ENCODE results near the gene TRAK1.

Gene TRAK1

GRCh38 chr3:42198709-42199108, 107.6 kb downstream of the TRAK1 start:
- TF ChIP-seq, protein P1, sequence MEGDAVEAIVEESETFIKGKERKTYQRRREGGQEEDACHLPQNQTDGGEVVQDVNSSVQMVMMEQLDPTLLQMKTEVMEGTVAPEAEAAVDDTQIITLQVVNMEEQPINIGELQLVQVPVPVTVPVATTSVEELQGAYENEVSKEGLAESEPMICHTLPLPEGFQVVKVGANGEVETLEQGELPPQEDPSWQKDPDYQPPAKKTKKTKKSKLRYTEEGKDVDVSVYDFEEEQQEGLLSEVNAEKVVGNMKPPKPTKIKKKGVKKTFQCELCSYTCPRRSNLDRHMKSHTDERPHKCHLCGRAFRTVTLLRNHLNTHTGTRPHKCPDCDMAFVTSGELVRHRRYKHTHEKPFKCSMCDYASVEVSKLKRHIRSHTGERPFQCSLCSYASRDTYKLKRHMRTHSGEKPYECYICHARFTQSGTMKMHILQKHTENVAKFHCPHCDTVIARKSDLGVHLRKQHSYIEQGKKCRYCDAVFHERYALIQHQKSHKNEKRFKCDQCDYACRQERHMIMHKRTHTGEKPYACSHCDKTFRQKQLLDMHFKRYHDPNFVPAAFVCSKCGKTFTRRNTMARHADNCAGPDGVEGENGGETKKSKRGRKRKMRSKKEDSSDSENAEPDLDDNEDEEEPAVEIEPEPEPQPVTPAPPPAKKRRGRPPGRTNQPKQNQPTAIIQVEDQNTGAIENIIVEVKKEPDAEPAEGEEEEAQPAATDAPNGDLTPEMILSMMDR (conservative IDR thresholded peaks at IDR 0.05; ENCODE audit: low read length), result no peak
- H3K4me3 ChIP-seq (ENCODE audit: low read length), result no peak overlapping the region
- DNase-seq (ENCODE audit: low read depth), result no peak

DNA sequence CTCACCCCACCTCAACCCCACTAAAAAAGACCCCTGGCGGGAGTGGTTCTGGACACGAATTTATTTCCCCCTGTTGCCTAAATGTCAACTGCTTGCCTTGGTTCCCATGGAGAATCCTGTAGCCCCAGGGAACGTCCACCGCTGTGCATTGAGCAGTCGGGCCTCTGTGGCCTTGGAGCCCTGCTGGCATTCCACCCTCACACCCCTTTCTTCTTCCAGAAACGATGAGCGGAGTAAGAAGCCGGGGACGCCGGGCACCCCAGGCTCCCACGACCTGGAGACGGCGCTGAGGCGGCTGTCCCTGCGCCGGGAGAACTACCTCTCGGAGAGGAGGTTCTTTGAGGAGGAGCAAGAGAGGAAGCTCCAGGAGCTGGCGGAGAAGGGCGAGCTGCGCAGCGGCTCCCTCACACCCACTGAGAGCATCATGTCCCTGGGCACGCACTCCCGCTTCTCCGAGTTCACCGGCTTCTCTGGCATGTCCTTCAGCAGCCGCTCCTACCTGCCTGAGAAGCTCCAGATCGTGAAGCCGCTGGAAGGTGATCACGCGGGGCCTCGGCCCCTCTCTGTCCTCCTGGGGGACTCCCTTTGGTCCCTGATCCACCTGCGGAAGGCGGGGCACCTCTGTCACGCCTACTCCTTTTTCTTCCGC, 111.2 kb downstream of the TRAK1 start:
- no peak overlapping the region for H3K4me3 ChIP-seq (ENCODE audit: low read length)
- TF ChIP-seq, protein P1 (conservative IDR thresholded peaks at IDR 0.05; ENCODE audit: low read length), result no peak
- no peak for DNase-seq (ENCODE audit: low read depth)

DNA sequence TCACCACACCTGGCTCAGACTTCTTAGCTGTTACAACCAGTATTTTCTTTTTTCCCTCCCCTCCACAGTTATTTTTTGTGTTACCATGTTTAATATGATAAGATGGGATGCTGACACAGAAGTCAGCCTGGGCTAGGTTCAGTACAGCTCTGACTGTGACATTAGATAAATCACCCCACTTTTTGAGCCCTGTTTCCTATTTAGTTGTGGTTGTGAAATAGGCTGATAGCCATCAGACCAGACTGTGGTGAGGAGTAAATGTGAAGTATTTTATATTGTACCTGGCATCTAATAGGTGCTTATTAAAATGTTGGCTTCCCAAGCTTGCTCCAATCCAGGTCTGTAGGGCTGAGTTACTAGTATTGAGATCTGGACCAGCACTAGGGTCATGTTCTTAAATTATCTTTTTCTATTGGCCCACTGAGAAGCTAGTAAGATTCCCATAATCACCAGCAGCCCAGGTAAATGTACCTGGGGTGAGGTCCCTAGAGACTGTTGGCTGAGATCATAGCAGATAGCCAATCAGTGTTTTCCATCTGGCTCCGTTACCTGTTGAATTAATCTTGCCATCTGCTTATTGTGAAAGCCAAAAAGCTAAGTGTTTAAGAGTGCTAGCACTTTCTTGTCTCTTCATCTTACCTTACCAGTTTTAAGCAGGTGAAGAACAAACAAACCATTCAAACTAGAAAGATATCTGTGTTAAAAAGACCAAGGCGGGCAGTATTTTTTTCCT, 113.9 kb downstream of the TRAK1 start:
- H3K4me3 ChIP-seq (ENCODE audit: low read length), result no peak overlapping the region
- TF ChIP-seq, protein P1 (conservative IDR thresholded peaks at IDR 0.05; ENCODE audit: low read length), result no peak
- DNase-seq (ENCODE audit: low read depth), result no peak

DNA sequence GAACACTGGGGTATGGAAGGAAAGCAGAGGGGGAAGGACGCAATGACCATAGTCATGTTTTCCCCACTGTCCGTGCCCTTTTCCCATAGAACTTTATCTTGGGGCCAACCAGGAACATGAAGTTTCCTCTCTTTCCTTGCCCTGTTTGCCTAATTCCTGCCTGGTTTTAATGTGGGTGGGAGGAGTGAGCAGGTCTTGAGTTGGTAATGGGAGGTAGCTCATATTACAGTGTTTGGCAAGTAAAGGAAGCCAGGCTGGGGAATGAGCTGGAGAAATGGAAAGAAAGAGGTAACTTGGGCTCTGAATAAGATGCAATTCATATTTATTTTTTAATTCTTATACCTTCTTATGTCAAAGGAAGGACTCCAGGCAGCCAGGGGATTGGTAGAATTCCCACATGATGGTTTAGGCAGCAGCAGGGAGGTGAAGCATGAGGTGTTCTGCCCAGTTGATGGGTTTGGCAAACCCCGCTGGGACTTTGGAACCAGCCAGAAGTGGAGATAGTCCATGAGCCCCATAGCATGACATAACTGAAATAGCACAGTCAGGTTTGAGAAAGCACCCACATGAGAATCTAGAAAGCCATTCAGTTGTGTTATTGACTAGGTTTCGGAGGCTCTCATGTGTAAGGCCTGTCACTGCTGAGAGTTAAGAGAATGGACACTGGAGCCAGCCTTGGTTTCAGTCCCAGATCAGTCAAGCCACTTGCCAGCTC, 114.8 kb downstream of the TRAK1 start:
- DNase-seq (ENCODE audit: low read depth), result no peak
- H3K4me3 ChIP-seq (ENCODE audit: low read length), result no peak overlapping the region
- TF ChIP-seq, protein P1 (conservative IDR thresholded peaks at IDR 0.05; ENCODE audit: low read length), result no peak

DNA sequence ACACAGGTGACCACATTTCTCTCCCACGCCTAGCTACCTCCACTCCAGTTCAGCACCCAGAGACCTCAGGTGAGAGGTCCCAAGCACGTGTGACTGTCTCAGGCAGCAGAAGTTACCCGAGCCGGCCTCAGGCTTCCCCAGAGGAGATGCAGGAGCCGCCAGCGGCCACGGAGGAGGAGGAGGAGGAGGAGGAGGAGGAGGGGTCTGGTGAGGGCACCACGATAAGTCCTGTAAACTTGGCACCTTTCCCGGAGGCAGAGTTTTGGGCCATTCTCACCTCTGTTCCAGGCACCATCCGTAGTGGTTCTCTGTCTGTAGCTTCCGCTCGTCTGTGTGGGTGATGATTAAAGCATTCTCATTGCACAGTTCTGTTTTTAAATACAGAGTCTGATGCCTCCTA, 118.8 kb downstream of the TRAK1 start:
- H3K4me3 ChIP-seq (ENCODE audit: low read length), result no peak overlapping the region
- no peak for DNase-seq (ENCODE audit: low read depth)
- TF ChIP-seq, protein P1 (conservative IDR thresholded peaks at IDR 0.05; ENCODE audit: low read length), result no peak

GRCh38 chr3:42210726-42211125, 119.6 kb downstream of the TRAK1 start:
- TF ChIP-seq, protein P1 (conservative IDR thresholded peaks at IDR 0.05; ENCODE audit: low read length), result no peak
- no peak overlapping the region for H3K4me3 ChIP-seq (ENCODE audit: low read length)
- DNase-seq (ENCODE audit: low read depth), result no peak

All from AG10803 (cell line).